HEK293T (cell line): ENCODE data around the gene MAPK8IP3.

Source experiments
- CTCF ChIA-PET: fragments of 350-600 bp; formaldehyde crosslinking; extraction: SDS; loops from one replicate; lab custom pipeline; 2021; ENCODE audit warnings: antibody characterized with exemption, inconsistent platforms; lab: Yijun Ruan, JAX
- POLR2A ChIA-PET: fragments of 350-600 bp; formaldehyde crosslinking; extraction: SDS; loops from one replicate; lab custom pipeline; 2020; ENCODE audit warnings: antibody characterized with exemption, inconsistent platforms; lab: Yijun Ruan, JAX
- DNase-seq: peaks from one replicate; pipeline ENCODE4 v3.0.0; 2012; ENCODE audit warnings: mixed read lengths; ENCODE audit errors: extremely low spot score
- ARNT ChIP-seq: fragments of 450-650 bp; IDR thresholded peaks from 2 replicates; pipeline ENCODE4 v1.6.1; 2017; ENCODE audit warnings: mild to moderate bottlenecking
- BHLHE40 ChIP-seq: fragments of 450-650 bp; IDR thresholded peaks from 2 replicates; pipeline ENCODE4 v1.6.1; 2016; ENCODE audit warnings: mild to moderate bottlenecking, moderate library complexity, borderline replicate concordance
- CTBP1 ChIP-seq: fragments of 450-650 bp; IDR thresholded peaks from 2 replicates; pipeline ENCODE4 v1.6.1; 2016; ENCODE audit warnings: borderline replicate concordance
- ELF4 ChIP-seq: fragments of 450-650 bp; IDR thresholded peaks from 2 replicates; pipeline ENCODE4 v1.6.1; 2017; ENCODE audit warnings: antibody characterized with exemption
- FOXA1 ChIP-seq: fragments of 450-650 bp; IDR thresholded peaks from 2 replicates; pipeline ENCODE4 v1.6.1; 2016; ENCODE audit warnings: mild to moderate bottlenecking
- FOXK2 ChIP-seq: fragments of 450-650 bp; IDR thresholded peaks from 2 replicates; pipeline ENCODE4 v1.6.1; 2016; ENCODE audit warnings: mild to moderate bottlenecking
- FOXM1 ChIP-seq: fragments of 450-650 bp; IDR thresholded peaks from 2 replicates; pipeline ENCODE4 v1.6.1; 2017; ENCODE audit warnings: mild to moderate bottlenecking, borderline replicate concordance
- HDGF ChIP-seq: fragments of 450-650 bp; IDR thresholded peaks from 2 replicates; pipeline ENCODE4 v1.6.1; 2017; ENCODE audit warnings: antibody characterized with exemption, borderline replicate concordance
- L3MBTL2 ChIP-seq: fragments of 450-650 bp; conservative IDR thresholded peaks from 2 replicates; pipeline ENCODE4 v1.6.1; 2016; ENCODE audit warnings: mild to moderate bottlenecking
- LEF1 ChIP-seq: fragments of 450-650 bp; IDR thresholded peaks from 2 replicates; pipeline ENCODE4 v1.6.1; 2017; ENCODE audit warnings: mild to moderate bottlenecking, borderline replicate concordance
- NFRKB ChIP-seq: fragments of 450-650 bp; IDR thresholded peaks from 2 replicates; pipeline ENCODE4 v1.6.1; 2016; ENCODE audit warnings: mild to moderate bottlenecking, moderate library complexity
- PKNOX1 ChIP-seq: fragments of 450-650 bp; IDR thresholded peaks from 2 replicates; pipeline ENCODE4 v1.6.1; 2016
- SP1 ChIP-seq: fragments of 450-650 bp; IDR thresholded peaks from 2 replicates; pipeline ENCODE4 v1.6.1; 2017
- SUZ12 ChIP-seq: fragments of 450-650 bp; IDR thresholded peaks from 2 replicates; pipeline ENCODE4 v1.6.1; 2016; ENCODE audit warnings: mild to moderate bottlenecking
- TARDBP ChIP-seq: fragments of 450-650 bp; IDR thresholded peaks from 2 replicates; pipeline ENCODE4 v1.6.1; 2016
- ZNF384 ChIP-seq: fragments of 450-650 bp; IDR thresholded peaks from 2 replicates; pipeline ENCODE4 v1.6.1; 2016

Gene MAPK8IP3

GRCh38 chr16:1670371-1670770 lies 35.6 kb upstream of the MAPK8IP3 start:
- no peak for DNase-seq
- TF ChIP-seq FOXA1 = no peak
- no peak for TF ChIP-seq HDGF
- TF ChIP-seq ELF4 = no peak
- TF ChIP-seq FOXK2 = no peak
- POLR2A ChIA-PET = no interaction called here
- CTCF ChIA-PET = interaction anchor here (1.3 kb wide), 1 partner anchor 35 kb away, joined by 4 read pairs; the partner anchor contains the start of gene MAPK8IP3

GRCh38 chr16:1670866-1671265 lies 35.1 kb upstream of the MAPK8IP3 start:
- CTCF ChIA-PET = interaction anchor here (1.3 kb wide), 1 partner anchor 35 kb away, joined by 4 read pairs; the partner anchor contains the start of gene MAPK8IP3
- POLR2A ChIA-PET = no interaction called here
- no peak for DNase-seq
- no peak for TF ChIP-seq FOXM1
- TF ChIP-seq NFRKB = no peak
- no peak for TF ChIP-seq L3MBTL2

- CTCF ChIA-PET = no interaction called here
These were observed 32.4 kb upstream of the MAPK8IP3 start for GRCh38 chr16:1673424-1674151.

GRCh38 chr16:1674306-1674705 lies 31.7 kb upstream of the MAPK8IP3 start:
- no peak for DNase-seq
- CTCF ChIA-PET = no interaction called here
- TF ChIP-seq L3MBTL2 = no peak
- TF ChIP-seq PKNOX1 = no peak
- no peak for TF ChIP-seq SP1
- no peak for TF ChIP-seq ELF4
- TF ChIP-seq TARDBP = no peak
- TF ChIP-seq FOXA1 = no peak
- no peak for TF ChIP-seq ZNF384
- no peak for TF ChIP-seq FOXK2
- TF ChIP-seq LEF1 = no peak
- no peak for TF ChIP-seq FOXM1
- POLR2A ChIA-PET = interaction anchor here (2.7 kb wide), 1 partner anchor 31 kb away, joined by 14 read pairs; the partner anchor contains the start of gene MAPK8IP3

More at GRCh38 chr16:1673424-1674151, 32.4 kb upstream of the MAPK8IP3 start:
- TF ChIP-seq PKNOX1 = no peak
- TF ChIP-seq FOXA1 = no peak
- no peak for TF ChIP-seq SP1
- no peak for TF ChIP-seq ELF4
- POLR2A ChIA-PET = no interaction called here
- DNase-seq = no peak

GRCh38 chr16:1674751-1675664 lies 31.0 kb upstream of the MAPK8IP3 start:
- TF ChIP-seq FOXM1 (no peak), PKNOX1 (no peak), FOXK2 (no peak), CTBP1 (no peak), SUZ12 (no peak), L3MBTL2 (no peak), LEF1 (no peak), HDGF (no peak), NFRKB (no peak), FOXA1 (no peak), SP1 (no peak), ELF4 (no peak), BHLHE40 (no peak), TARDBP (no peak), ARNT (no peak), ZNF384 (no peak)
- ChIA-PET CTCF (no interaction called here), POLR2A (interaction anchor here (0.6 to 2.7 kb wide), 2 partner anchors 31 to 140 kb away, joined by 3 to 14 read pairs; partner anchors contain the start of gene MAPK8IP3)
- no peak for DNase-seq

GRCh38 chr16:1676661-1677060 lies 29.3 kb upstream of the MAPK8IP3 start:
- CTCF ChIA-PET = no interaction called here
- TF ChIP-seq FOXM1 = no peak
- TF ChIP-seq ELF4 = no peak
- TF ChIP-seq ZNF384 = no peak
- no peak for TF ChIP-seq BHLHE40
- TF ChIP-seq SUZ12 = no peak
- no peak for TF ChIP-seq HDGF
- POLR2A ChIA-PET = interaction anchor here (1.4 to 2.7 kb wide), 2 partner anchors 9 to 29 kb away, joined by 4 to 14 read pairs; partner anchors contain the start of gene MAPK8IP3
- no peak for DNase-seq
